ENCODE measurements around the gene SSH2.

Gene SSH2

GRCh38 chr17:29671661-29672060, 258.4 kb downstream of the SSH2 start:
- H3K4me3 ChIP-seq (ENCODE audit: control insufficient read depth, low read depth, low read length) = no peak overlapping the region
- no peak for TF ChIP-seq CTCF (conservative IDR thresholded peaks at IDR 0.05; ENCODE audit: control insufficient read depth, insufficient read depth, low read depth, low read length)
- DNase-seq (ENCODE audit: low read depth) = no peak

GRCh38 chr17:29669266-29669665, 260.8 kb downstream of the SSH2 start:
- H3K4me3 ChIP-seq (ENCODE audit: control insufficient read depth, low read depth, low read length) = no peak overlapping the region
- no peak for DNase-seq (ENCODE audit: low read depth)
- no peak for TF ChIP-seq CTCF (conservative IDR thresholded peaks at IDR 0.05; ENCODE audit: control insufficient read depth, insufficient read depth, low read depth, low read length)

GRCh38 chr17:29667969-29668368, 262.1 kb downstream of the SSH2 start:
- no peak for DNase-seq (ENCODE audit: low read depth)
- H3K4me3 ChIP-seq (ENCODE audit: control insufficient read depth, low read depth, low read length) = no peak overlapping the region
- TF ChIP-seq CTCF (conservative IDR thresholded peaks at IDR 0.05; ENCODE audit: control insufficient read depth, insufficient read depth, low read depth, low read length) = no peak

GRCh38 chr17:29665481-29665810, 264.6 kb downstream of the SSH2 start:
- DNase-seq (ENCODE audit: low read depth) = no peak
- H3K4me3 ChIP-seq (ENCODE audit: control insufficient read depth, low read depth, low read length) = no peak overlapping the region
- TF ChIP-seq CTCF (conservative IDR thresholded peaks at IDR 0.05; ENCODE audit: control insufficient read depth, insufficient read depth, low read depth, low read length) = no peak

GRCh38 chr17:29664743-29665480, 265.1 kb downstream of the SSH2 start:
- no peak for TF ChIP-seq CTCF (conservative IDR thresholded peaks at IDR 0.05; ENCODE audit: control insufficient read depth, insufficient read depth, low read depth, low read length)
- H3K4me3 ChIP-seq (ENCODE audit: control insufficient read depth, low read depth, low read length) = no peak overlapping the region
- DNase-seq (ENCODE audit: low read depth) = peak; percentile 80

GRCh38 chr17:29663155-29663554, 266.9 kb downstream of the SSH2 start:
- no peak overlapping the region for H3K4me3 ChIP-seq (ENCODE audit: control insufficient read depth, low read depth, low read length)
- DNase-seq (ENCODE audit: low read depth) = no peak
- TF ChIP-seq CTCF (conservative IDR thresholded peaks at IDR 0.05; ENCODE audit: control insufficient read depth, insufficient read depth, low read depth, low read length) = no peak

GRCh38 chr17:29661213-29661612, 268.8 kb downstream of the SSH2 start:
- DNase-seq (ENCODE audit: low read depth) = no peak
- no peak for TF ChIP-seq CTCF (conservative IDR thresholded peaks at IDR 0.05; ENCODE audit: control insufficient read depth, insufficient read depth, low read depth, low read length)
- no peak overlapping the region for H3K4me3 ChIP-seq (ENCODE audit: control insufficient read depth, low read depth, low read length)
